CD4-positive, alpha-beta T cell treated with Interferon gamma for 1 hour (primary cell): ENCODE measurements around the gene BANK1.

ENCODE experiments used
- DNase-seq: peaks from one replicate; pipeline ENCODE4 v3.0.0-alpha.2; 2020

The BANK1 gene

GRCh38 chr4:102036619-102037376 lies 246.3 kb downstream of the BANK1 start:
- DNase-seq, result no peak

DNA sequence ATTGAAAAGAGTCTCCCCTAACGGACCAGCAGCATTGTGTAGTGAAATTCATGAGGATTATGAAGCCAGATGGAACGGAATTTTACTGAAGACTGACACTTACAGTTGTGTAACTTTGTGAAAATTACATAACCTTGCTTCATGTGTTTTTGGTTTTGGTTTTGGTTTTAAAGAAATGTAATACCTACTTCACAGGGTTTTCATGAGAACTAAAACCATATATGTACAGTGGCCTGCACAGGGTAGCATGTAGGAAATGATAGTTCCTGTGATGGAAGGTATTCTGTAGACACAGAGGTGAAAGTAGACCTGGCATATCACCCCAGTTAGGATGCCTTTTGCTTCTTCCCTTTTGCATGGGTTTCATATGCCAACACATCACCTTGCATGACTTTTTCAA lies 247.0 kb downstream of the BANK1 start:
- no peak for DNase-seq

DNA sequence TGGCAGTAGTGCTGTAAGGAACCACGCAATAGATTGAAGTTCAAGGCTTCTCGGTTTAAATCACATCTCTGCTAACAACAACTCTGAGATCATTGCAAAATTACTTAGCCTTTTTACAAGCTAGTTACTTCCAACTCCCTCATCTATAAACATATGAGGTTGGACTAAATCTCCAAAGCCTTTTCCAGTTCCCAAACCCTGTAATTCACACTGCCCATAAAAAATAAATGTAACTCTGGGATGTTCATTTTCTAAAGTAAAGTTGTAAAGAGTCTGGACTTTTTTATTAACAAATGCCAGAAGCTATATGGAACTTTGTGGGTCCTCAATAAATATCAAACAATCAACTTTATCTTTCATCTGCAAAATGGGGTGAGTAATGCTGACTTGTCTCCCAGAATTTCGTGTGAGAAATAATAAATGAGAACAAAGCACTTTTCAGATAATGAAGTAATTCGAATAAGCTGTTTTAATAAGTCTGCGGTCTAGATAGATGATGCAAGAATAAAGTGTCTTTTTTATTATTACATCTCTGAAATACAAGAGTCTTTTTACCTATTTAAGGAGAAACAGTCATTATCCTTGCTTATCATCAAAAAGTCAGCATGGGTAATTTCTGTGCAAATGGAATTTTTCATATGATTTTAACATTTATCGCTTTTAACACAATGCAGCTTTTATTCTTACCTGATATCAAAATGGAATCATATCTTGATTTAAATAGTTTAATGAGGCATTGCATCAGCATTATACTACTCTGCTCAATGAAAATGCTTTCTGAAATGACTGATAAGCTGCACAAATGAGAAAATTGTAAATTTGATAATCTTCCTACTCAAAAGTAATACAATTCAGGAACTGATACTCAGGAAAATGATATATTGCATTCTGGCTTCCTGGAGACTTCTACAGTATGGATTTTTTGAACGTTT lies 252.6 kb downstream of the BANK1 start:
- no peak for DNase-seq

GRCh38 chr4:102047616-102048015 lies 257.1 kb downstream of the BANK1 start:
- no peak for DNase-seq

DNA sequence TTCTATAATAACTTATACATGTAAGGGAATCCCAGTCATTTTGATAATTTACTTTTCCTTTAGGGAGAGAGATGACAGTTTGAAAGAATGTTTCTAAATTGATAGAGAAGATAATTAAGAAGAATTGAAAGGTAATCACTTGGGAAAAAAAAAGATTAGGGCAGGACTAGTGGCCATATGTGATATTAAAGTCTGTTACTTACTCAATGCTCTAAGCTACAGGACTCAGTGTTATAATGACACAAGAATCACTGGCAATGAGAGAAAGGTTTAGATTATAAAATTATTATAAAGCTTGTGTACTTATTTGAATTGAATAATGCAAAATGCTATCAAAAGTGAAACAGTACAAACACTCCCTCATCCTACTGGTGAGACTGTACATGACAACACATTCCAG lies 265.3 kb downstream of the BANK1 start:
- no peak for DNase-seq

DNA sequence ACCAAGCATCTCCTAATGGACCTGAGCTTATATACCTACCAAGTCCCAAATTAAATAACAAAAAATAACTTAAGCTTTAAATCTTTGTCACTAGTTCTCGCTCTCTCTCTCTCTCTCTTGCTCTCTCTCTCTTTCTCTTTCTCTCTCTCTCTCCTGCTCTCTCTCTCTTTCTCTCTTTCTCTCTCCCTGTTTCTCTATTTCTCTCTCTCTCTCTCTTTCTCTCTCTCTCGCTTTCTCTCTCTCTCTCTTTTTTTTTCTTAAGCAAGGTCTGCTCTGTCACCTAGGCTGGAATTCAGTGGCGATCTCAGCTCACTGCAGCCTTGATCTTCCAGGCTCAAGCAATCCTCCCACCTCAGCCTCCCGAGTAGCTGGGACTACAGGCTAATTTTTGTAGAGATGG lies 266.6 kb downstream of the BANK1 start:
- no peak for DNase-seq

GRCh38 chr4:102061133-102061532 lies 270.6 kb downstream of the BANK1 start:
- no peak for DNase-seq

GRCh38 chr4:102064747-102065442 lies 274.4 kb downstream of the BANK1 start:
- DNase-seq, result no peak

GRCh38 chr4:102076622-102077021 lies 286.1 kb downstream of the BANK1 start:
- no peak for DNase-seq

DNA sequence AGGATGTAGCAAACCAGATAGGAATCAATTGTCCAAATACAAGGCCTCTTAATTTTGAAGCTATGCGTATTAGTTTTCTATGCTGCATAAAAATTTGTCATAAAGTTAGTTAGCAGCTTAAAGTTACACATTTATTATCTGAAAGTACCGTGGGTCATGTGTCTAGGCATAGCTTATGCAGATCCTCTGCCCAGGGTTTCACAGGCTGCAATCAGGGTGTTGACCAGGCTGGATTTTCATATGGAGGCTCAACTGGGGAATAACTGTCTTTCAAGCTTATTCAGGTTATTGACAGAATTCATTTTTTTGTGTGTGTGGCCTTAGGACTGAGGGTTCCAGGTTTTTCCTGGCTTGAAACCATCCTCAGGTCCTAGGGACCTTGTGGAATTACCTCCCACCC lies 289.7 kb downstream of the BANK1 start:
- no peak for DNase-seq

- no peak for DNase-seq
Measured at GRCh38 chr4:102089850-102090621, 299.5 kb downstream of the BANK1 start.

DNA sequence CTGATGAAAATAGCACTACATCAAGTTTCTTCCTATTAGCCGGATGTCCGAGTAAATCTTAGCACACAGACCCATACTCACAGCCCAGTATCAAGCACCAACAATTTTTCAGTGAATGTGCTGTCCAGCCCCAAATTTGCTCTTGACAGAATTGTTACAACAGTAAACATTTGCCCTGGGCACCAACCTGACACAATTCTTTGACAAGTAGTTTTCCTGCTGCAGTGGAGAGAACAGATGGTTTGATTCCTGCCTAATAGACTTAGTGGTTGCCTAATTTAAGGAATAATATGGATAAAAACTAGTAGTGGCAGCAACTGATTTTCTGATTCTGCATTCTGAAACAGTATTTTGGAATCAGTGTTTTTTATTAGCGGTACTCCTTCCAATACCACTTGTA lies 301.1 kb downstream of the BANK1 start:
- DNase-seq, result no peak

GRCh38 chr4:102094481-102094880 lies 304.0 kb downstream of the BANK1 start:
- no peak for DNase-seq

DNA sequence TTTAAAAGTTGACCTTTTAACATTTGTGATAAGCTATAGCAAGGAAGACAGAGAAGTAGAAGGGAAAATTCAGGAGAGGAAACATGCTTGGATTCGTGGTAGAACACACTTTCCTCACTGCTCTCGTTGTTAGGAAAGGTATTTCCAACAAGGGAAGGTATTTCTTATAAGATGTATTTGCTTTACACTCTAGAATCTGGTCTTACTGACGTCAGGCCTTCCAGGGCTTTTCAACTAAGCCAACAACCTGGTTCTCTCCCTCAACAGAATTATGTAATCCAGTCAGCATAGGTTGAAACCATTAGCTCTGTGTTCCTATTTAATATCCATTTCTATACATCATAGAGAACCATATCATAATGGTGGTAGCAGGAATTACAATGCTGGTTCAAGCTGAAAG lies 312.8 kb downstream of the BANK1 start:
- DNase-seq, result no peak

GRCh38 chr4:102104278-102104677 lies 313.7 kb downstream of the BANK1 start:
- DNase-seq, result no peak

DNA sequence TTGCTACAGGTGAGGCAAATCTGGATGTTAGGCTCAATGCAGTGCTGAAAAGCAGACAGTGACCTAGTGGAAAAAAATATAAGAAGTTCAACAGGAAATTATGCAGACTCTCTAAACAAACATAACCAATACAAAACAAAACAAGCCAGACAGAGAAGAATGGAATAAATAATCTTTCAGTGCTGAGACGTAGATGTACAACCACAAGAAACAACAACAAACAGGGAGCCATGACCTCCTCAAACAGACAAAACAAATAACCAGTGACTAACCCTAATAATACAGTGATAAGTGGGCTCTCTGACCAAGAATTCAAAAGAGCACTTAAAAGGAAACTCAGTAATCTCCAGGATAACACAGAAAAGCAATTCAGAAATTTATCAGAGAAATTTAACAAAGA lies 315.5 kb downstream of the BANK1 start:
- DNase-seq, result no peak

- DNase-seq, result no peak
Measured at GRCh38 chr4:102114118-102114630, 323.6 kb downstream of the BANK1 start.

DNA sequence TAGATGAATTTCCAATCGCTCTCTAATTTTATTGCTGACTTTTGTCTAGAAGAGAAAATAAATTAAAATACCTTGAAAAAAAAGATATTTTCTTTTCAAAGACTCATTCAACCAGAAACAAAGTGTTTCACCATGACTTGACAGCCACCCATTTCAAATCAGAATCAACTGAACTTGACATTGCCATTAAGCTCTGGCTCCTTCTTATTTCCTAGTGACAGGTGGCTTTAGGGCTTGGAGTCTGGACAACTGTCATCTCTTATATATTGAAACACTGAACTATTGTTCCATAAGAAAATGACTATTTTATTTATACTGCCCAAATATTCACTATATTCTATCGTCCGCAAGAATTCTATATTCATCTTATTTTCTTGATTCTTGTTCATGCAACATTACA lies 325.6 kb downstream of the BANK1 start:
- DNase-seq, result no peak

- DNase-seq, result no peak
Measured at GRCh38 chr4:102120846-102121245, 330.3 kb downstream of the BANK1 start.
